Measurements from ENCODE around the gene PTPN20. TPM values are rescaled to one million over a fixed set of nuclear protein-coding genes. Genes with fewer than 3 reads are reported as not detected.
A peak's percentile ranks its signal among the peaks of the same experiment; 100 is the strongest.

PTPN20 gene
- total and polyA plus RNA-seq, 4 donors, result 0.57 to 7.2 (median 1.7) TPM

- Histone ChIP-seq H3K36me3 (ENCODE audit: control insufficient read depth in 4 of 4, insufficient read depth in 4 of 4, low read length in 4 of 4) (no peaks in the 10 kb centered on the region), H3K4me3 (no peak overlapping the region), H3K9me3 (ENCODE audit: control insufficient read depth in 4 of 4, insufficient read depth in 3 of 4, low read length in 3 of 4) (peaks cover 0 to 3% (median 0%) of the 10 kb centered on the region in 4 donors), H3K27me3 (ENCODE audit: control insufficient read depth in 3 of 3, insufficient read depth in 3 of 3, low read length in 2 of 3) (peaks cover 0 to 5% (median 0%) of the 10 kb centered on the region in 3 donors), H3K4me1 (ENCODE audit: control insufficient read depth in 5 of 5, insufficient read depth in 5 of 5, low read length in 5 of 5) (peaks cover 0 to 16% (median 5%) of the 10 kb centered on the region in 5 donors), H3K9ac (ENCODE audit: insufficient read depth in 1 of 2, low read length in 2 of 2) (no peak overlapping the region), H3K27ac (ENCODE audit: low read depth in 1 of 2, low read length in 1 of 2) (no peak overlapping the region)
- 69 to 81% methylated on average over 14 of the region's 14 CpGs for WGBS, 2 donors
- no peak for TF ChIP-seq CTCF (IDR thresholded peaks at IDR 0.05; ENCODE audit: control extremely low read depth, extremely low read depth)
- DNase-seq, result peak; percentile 63 to 87 (median 87)
- ATAC-seq (ENCODE audit: insufficient read depth, low FRiP score), result no peak
Measured at GRCh38 chr10:47013507-47014154, 102.4 kb downstream of the PTPN20 start.

- TF ChIP-seq CTCF (IDR thresholded peaks at IDR 0.05; ENCODE audit: control extremely low read depth, extremely low read depth), result no peak
- Histone ChIP-seq H3K36me3 (ENCODE audit: control insufficient read depth in 4 of 4, insufficient read depth in 4 of 4, low read length in 4 of 4) (no peaks in the 10 kb centered on the region), H3K27ac (ENCODE audit: low read depth in 1 of 2, low read length in 1 of 2) (no peak overlapping the region), H3K4me3 (no peak overlapping the region), H3K9me3 (ENCODE audit: control insufficient read depth in 4 of 4, insufficient read depth in 3 of 4, low read length in 3 of 4) (peaks cover 0 to 3% (median 0%) of the 10 kb centered on the region in 4 donors), H3K9ac (ENCODE audit: insufficient read depth in 1 of 2, low read length in 2 of 2) (no peak overlapping the region), H3K27me3 (ENCODE audit: control insufficient read depth in 3 of 3, insufficient read depth in 3 of 3, low read length in 2 of 3) (no peaks in the 10 kb centered on the region), H3K4me1 (ENCODE audit: control insufficient read depth in 5 of 5, insufficient read depth in 5 of 5, low read length in 5 of 5) (peaks cover 0 to 16% (median 5%) of the 10 kb centered on the region in 5 donors)
- ATAC-seq (ENCODE audit: insufficient read depth, low FRiP score) (no peak), DNase-seq (no peak)
Measured at GRCh38 chr10:47015404-47015803, 104.2 kb downstream of the PTPN20 start.

GRCh38 chr10:47016564-47016963 lies 105.3 kb downstream of the PTPN20 start:
- Histone ChIP-seq H3K27ac (ENCODE audit: low read depth in 1 of 2, low read length in 1 of 2) (no peak overlapping the region), H3K4me1 (ENCODE audit: control insufficient read depth in 5 of 5, insufficient read depth in 5 of 5, low read length in 5 of 5) (peaks cover 0 to 16% (median 5%) of the 10 kb centered on the region in 5 donors), H3K4me3 (no peak overlapping the region), H3K27me3 (ENCODE audit: control insufficient read depth in 3 of 3, insufficient read depth in 3 of 3, low read length in 2 of 3) (no peaks in the 10 kb centered on the region), H3K36me3 (ENCODE audit: control insufficient read depth in 4 of 4, insufficient read depth in 4 of 4, low read length in 4 of 4) (no peaks in the 10 kb centered on the region), H3K9ac (ENCODE audit: insufficient read depth in 1 of 2, low read length in 2 of 2) (no peak overlapping the region), H3K9me3 (ENCODE audit: control insufficient read depth in 4 of 4, insufficient read depth in 3 of 4, low read length in 3 of 4) (peaks cover 0 to 3% (median 0%) of the 10 kb centered on the region in 4 donors)
- DNase-seq, result no peak
- no peak for ATAC-seq (ENCODE audit: insufficient read depth, low FRiP score)
- 91 to 95% methylated on average over 8 of the region's 8 CpGs for WGBS, 2 donors
- TF ChIP-seq CTCF (IDR thresholded peaks at IDR 0.05; ENCODE audit: control extremely low read depth, extremely low read depth), result no peak
